AML-193 (cell line): ENCODE measurements around the gene C11orf86.
"Not testable (repeated sequence)": the region's sequence is repeated elsewhere in the genome, so short reads cannot be mapped to it uniquely, and the experiment has no call there.

Source experiments
- DNase-seq, 2 experiments: peaks; one replicate each; lab custom pipeline; 2025; lab: John Stamatoyannopoulos, UW

Gene C11orf86

GRCh38 chr11:66967670-66968425 lies 7.3 kb upstream of the C11orf86 start:
- DNase-seq, result no peak

- DNase-seq, result no peak
Measured at GRCh38 chr11:66969584-66970225, 5.4 kb upstream of the C11orf86 start.

GRCh38 chr11:66970371-66970806 lies 4.7 kb upstream of the C11orf86 start:
- no peak for DNase-seq

- peak; percentile 62 to 81 for DNase-seq
Measured at GRCh38 chr11:66970807-66971442, 4.2 kb upstream of the C11orf86 start.

GRCh38 chr11:66971488-66971887 lies 3.6 kb upstream of the C11orf86 start:
- DNase-seq, result no peak

GRCh38 chr11:66973956-66974580 lies 1.0 kb upstream of the C11orf86 start:
- DNase-seq, result no peak

- no peak for DNase-seq
Measured at GRCh38 chr11:66975405-66976027, 412 bp downstream of the C11orf86 start.

GRCh38 chr11:66976028-66976467 lies 944 bp downstream of the C11orf86 start:
- no peak for DNase-seq

- DNase-seq, result no peak
Measured at GRCh38 chr11:66976925-66977324, 1.8 kb downstream of the C11orf86 start.

GRCh38 chr11:66978229-66978628 lies 3.1 kb downstream of the C11orf86 start:
- no peak for DNase-seq

GRCh38 chr11:66978717-66979116 lies 3.6 kb downstream of the C11orf86 start:
- no peak for DNase-seq

- no peak for DNase-seq
Measured at GRCh38 chr11:66979336-66979980, 4.4 kb downstream of the C11orf86 start.

- DNase-seq, result peak; percentile 31 to 63
Measured at GRCh38 chr11:66981976-66982578, 7.0 kb downstream of the C11orf86 start.

GRCh38 chr11:66983275-66983924 lies 8.3 kb downstream of the C11orf86 start:
- DNase-seq, result no peak

- DNase-seq, result no peak
Measured at GRCh38 chr11:66985508-66986177, 10.5 kb downstream of the C11orf86 start.

- DNase-seq, result no peak
Measured at GRCh38 chr11:66986178-66986545, 11.1 kb downstream of the C11orf86 start.

- no peak for DNase-seq
Measured at GRCh38 chr11:66987158-66987620, 12.1 kb downstream of the C11orf86 start.

GRCh38 chr11:66987924-66988637 lies 13.0 kb downstream of the C11orf86 start:
- DNase-seq, result no peak

- DNase-seq, result not testable (repeated sequence)
Measured at GRCh38 chr11:66988741-66989140, 13.6 kb downstream of the C11orf86 start.
